ENCODE results near the gene BPIFB1.

Gene BPIFB1

DNA sequence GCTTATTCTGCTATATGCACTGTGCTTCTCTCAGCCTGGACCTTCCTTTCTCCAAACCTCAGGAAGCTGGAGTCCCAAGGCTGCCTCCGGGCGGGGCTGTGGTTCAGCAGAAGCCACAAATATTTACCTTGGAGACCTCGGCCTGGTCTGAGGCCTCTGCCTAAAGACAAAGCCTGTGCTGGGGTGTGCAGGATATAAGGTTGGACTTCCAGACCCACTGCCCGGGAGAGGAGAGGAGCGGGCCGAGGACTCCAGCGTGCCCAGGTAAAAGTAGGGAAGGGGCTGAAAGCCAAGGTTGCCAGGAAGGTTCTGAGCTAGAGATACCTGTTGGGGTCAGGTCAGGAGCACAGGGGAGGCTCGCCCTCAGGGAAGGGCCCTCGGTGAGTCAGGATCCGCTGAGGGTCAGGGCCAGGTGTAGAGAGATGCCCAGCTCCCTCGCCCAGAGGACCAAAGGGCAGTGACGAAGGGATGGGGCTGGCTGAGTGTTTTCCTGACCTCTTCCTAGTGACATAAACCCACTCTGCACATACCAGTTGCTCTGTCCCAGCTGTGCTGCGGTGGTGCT, at the start of gene BPIFB1:
Gene BPIFB1, plus strand, starts transcription at position 224 of the 565 bp plus-strand sequence. CDS start 2,860 bp downstream, outside the sequence.
- DNase-seq, result no peak

- DNase-seq, result no peak
Measured at GRCh38 chr20:33234050-33234449, 49.0 kb upstream of the BPIFB1 start.

GRCh38 chr20:33235696-33236095, 47.3 kb upstream of the BPIFB1 start, which contains the start of gene BPIFA1:
BPIFA1 (plus strand) TSS chr20:33235996; CDS start chr20:33237712, 1,716 bp downstream.
- DNase-seq, result no peak

GRCh38 chr20:33236351-33236750, 46.7 kb upstream of the BPIFB1 start:
- DNase-seq, result no peak

DNA sequence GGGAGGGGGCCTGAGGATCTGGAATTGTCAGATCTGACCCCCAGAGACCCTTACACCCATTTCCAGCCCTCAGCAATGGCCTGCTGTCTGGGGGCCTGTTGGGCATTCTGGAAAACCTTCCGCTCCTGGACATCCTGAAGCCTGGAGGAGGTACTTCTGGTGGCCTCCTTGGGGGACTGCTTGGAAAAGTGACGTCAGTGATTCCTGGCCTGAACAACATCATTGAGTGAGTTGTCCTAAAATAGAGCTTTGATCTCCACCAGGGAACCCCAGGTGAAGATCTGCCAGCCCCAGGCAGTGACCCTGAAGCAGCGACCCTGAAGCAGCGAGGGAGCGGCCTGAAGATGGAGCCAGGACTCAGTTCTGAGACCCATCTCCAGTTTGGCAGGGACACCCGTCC, 45.0 kb upstream of the BPIFB1 start:
- no peak for DNase-seq

DNA sequence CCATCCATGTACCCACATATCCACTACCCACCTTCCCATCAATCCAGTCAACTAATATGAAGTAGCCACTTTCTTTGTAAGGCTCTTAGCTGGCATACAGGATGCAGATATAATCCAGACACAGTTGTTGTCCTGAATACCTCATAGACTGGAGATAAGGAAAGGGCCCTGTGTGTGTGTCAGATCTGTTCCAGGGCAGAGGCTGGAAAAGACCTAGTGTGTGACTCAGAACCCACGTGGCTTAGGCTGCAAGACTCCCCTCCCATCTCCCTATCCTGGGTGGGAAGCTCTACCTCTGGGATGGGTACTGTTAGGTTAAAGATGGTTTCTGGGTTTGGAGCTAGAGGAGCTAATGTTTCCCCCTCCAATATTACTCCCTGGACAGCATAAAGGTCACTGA, 43.6 kb upstream of the BPIFB1 start:
- no peak for DNase-seq

DNA sequence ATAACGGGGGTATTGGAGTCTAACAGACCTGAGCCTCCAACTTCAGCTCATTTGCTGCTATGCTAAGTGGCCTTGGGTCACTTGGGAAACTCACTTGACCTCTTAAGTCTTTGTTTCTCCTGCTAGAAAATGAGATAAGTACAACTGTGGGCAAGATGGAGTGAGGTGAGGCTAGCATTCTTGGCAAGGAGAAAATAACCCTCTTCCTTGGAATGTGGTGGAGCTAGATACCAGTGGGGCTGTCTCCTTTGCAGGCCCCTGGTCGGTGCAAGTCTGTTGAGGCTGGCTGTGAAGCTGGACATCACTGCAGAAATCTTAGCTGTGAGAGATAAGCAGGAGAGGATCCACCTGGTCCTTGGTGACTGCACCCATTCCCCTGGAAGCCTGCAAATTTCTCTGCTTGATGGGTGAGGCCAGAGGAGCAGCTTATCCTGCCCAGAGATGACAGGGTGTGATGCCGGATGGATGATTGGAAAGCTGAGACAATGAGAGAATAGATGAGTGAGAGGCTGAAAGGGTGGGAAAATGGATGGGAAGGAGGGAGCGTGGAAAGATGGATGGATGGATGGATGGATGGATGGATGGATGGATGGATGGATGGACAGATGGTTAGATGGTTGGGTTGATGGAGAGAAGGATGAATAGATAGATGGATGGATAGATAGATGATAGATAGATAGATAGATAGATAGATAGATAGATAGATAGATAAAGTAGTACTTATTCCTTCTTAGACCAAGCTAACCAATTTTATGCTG, 42.9 kb upstream of the BPIFB1 start:
- no peak for DNase-seq

DNA sequence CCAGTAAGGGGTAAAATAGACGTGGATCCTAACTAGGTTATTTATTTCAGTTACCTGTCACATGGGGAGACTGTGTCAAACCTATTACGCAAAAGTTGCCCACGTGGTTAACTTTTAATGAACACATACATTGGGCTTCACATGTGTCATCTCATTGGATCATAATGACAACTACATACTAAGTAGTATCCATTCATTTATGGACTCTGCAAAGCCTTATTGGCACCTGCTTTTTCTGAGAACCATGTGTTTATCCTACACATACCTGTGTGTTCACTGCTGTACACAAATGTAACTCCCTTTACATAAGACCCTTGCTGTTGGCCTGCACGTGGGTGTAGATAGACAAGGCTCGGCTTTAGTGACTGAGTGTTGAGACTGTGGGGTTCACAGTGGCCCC, 42.1 kb upstream of the BPIFB1 start:
- no peak for DNase-seq

- DNase-seq, result no peak
Measured at GRCh38 chr20:33242319-33243100, 40.5 kb upstream of the BPIFB1 start.

GRCh38 chr20:33246077-33246476, 36.9 kb upstream of the BPIFB1 start:
- DNase-seq, result no peak

- DNase-seq, result no peak
Measured at GRCh38 chr20:33249456-33249855, 33.6 kb upstream of the BPIFB1 start.

GRCh38 chr20:33250666-33251065, 32.3 kb upstream of the BPIFB1 start:
- DNase-seq, result no peak

DNA sequence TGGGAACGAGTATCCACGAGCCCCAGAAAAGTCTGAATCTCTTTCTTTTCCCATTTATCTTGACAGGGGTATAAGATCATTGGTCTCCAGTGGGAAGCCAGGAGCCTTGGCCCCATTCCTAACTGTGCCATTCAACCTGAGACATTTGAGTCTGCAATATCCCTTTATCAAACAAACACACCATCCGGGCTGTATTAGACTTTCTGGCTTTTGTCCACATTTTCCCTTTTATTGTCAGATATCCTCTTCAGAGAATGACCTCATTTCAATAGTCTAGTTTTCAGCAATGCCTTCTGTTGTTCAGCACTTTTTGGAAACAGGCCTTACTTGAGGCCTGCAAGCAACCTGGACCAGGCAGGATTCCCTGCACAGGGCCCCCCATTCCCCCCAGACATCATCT, 31.5 kb upstream of the BPIFB1 start:
- no peak for DNase-seq

DNA sequence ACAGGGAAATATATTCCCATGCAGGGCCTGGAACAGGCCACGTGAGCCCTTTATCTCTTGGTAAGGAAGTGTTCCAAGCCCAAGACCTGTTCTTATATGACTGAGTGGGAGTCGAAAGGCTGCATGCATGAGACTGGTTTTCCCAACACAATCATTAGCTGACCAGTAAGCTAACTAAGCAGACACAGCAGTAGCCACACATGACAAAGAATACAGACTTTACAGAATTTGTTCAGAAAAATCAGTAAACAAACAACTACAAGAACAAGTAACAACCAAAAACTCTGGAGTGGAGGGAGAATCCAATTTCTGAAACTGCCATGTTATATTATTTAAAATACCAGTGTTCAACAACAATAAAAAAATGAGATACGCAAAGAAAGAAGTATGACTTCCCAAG, 30.6 kb upstream of the BPIFB1 start:
- DNase-seq, result no peak

DNA sequence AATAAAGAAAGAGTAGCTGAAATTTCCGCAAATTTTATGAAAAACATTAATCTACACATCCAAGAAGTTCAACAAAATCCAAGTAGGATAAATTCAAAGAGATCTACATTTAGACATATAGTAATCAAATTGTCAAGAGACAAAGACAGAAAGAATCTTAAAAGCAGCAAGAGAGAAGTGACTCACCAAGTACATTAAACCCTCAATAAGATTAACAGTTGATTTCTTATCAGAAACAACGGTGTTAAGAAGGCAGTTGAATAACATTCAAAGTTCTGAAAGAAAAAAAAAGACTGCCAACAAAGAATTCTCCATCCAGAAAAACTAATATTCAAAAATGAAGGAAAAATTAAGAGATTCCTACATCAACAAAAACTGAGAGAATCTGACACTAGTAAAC, 28.0 kb upstream of the BPIFB1 start:
- DNase-seq, result no peak

- DNase-seq, result no peak
Measured at GRCh38 chr20:33257237-33257636, 25.8 kb upstream of the BPIFB1 start.

DNA sequence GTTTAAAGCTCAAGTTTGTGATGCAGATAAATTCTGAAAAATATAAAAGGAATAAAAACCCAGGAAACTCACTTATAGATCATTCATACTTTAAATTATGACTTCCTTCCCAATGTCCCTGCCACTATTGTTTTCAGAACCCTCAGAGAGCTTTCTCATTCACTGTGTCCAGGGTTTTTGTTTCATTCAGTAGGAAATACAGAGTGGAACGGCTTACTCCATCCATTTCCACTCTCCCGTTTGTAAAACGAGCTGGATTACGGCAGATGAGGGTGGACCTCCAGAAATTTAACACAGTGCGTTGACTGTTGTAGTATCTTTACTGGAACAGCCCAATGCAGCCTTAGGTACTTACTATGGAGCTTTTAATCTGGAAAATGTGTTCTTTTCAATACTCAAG, 23.6 kb upstream of the BPIFB1 start:
- no peak for DNase-seq

DNA sequence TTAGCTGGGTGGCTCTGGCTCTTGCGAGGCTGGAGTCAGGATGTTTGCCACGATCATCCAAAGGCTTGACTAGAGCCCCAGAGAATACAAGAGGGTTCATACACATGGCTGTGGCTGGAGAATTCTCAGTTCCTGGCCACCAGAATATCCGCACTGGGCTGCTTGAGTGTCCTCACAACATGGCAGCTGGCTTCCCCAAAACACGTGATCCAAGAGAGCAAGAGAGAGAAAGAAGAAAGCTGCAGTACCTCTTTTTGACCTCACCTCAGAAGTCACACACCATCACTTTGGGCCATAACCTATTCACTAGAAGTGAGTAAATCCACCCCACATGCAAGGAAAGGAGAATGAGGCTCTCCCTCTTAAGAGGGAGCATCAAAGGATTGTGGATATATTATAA, 21.5 kb upstream of the BPIFB1 start:
- no peak for DNase-seq

- DNase-seq, result no peak
Measured at GRCh38 chr20:33262658-33263065, 20.4 kb upstream of the BPIFB1 start.

DNA sequence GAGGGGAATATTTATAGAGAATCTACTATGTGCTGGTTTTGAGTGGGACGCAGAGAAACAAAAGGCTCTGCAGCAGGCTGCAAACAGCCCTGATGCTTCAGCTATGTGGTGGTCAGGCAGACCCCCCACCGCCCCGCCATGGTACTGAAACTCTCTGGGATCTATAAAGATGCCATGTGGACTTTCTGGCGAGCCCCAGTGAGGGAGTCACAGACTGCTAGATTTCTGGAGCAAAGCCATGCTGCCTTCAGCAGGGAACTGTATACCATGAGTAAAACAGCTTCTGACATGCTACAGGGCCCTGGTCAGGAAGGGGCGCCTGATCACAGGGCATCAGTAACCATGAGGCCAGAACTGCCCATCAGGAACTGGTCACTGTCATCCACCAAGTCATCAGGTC, 19.2 kb upstream of the BPIFB1 start:
- no peak for DNase-seq

GRCh38 chr20:33267701-33268100, 15.3 kb upstream of the BPIFB1 start:
- no peak for DNase-seq

DNA sequence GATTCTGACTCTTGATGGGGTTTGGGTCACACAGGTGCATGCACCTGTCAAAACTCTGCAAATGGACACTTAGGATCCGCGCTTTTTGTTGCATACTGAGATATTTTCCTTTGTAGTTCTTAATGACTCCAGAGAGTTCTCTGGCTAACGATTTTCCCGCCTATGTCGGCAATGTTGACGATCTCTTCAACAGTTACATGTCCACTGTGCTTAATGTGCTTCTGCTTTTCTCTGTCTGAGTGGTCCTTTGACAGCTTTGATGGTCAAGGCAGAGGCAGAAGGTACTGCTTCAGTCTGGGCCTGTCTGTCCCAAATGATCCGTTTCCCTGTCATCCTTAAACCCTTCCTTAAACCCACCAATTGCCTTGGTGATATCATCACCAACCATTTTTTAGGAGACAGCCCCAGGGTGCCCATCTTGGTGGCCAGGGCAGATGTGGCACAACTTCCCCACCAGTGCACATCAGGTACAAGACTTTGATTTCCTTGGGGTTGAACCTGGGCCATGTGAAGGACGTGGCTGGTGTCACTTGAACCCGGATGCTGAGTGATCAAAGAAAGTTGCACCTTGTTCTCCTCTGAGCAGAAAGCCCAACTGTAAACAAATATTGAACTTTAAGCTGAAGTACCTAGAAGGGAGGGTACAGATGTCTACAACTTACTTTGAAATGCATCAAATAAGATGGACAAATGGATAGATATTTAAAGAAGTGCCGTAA, 10.7 kb upstream of the BPIFB1 start:
- DNase-seq, result no peak

DNA sequence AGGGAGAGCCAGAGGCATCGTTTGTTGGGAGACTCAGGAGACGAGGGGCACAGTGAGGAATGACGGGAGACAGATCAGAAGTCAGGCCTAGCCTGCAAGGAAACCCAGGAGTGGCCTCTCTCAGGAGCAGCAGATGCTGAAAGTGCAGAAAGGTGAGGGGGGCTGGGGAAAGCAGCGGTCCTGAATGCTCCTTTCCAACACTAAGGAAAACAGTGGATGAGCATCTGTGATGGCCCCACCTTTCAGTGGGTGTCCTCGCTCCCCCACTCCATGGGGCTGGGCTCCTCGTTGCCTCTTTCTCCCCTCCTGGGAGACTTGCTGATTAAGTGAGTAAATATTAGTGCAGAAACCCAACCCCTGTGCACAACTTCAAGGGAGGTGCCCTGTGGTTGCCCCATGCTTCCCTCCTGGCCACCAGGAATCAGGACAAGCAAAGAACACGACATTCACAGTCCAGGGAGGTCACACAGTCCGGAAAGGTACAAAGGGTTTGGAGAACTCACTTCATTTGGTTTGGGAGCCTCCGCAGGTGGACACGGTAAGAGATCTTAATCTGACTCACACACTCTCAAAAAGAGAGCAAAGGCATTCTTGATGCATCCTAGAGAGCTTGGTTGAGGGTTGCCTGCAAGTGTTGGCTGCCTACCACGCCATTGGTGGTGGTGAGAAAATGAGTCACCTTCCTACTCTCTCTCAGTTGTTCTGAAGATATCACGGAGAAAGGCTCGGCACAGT, 9.7 kb upstream of the BPIFB1 start:
- no peak for DNase-seq

Data from CD4-positive, alpha-beta T cell treated with Interleukin-21 for 1 hour (primary cell).